Sigmoid colon (tissue), 4 donors: ENCODE results near the gene SREBF1.

Source experiments
- EP300 ChIP-seq, 4 donors: sonication (generic); formaldehyde crosslinking; IDR thresholded peaks; one replicate each; pipeline ENCODE4 v1.6.1; 2017; ENCODE audit warnings: antibody characterized with exemption in 4 of 4
- TF ChIP-seq, protein P1 (sequence below), 4 experiments: fragments of 450-650 bp in 3 of 4; fragments of 200-600 bp in 1 of 4; IDR thresholded peaks; one replicate each; pipeline ENCODE4 v1.5.1; 2016 to 2019; ENCODE audit warnings: antibody characterized with exemption in 4 of 4, mild to moderate bottlenecking in 3 of 4, moderate library complexity in 2 of 4

DNA sequence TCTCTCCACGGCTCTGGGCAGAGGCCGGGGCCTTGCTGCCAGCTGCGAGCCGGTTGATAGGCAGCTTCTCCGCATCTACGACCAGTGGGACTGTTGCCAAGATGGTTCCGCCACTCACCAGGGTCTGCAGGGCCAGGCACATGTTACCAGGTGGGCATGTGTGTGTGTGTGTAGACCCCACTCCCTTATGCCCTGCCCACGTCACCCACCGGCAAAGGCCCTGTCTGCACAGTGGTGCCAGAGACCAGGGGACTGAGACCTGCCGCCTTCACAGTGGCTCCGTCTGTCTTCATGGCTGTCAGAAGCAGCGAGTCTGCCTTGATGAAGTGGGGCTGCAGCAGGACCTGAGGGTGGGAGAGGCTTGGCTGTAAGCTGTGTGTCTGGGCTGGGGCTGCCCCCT, 17.7 kb downstream of the SREBF1 start:
- TF ChIP-seq, protein P1, sequence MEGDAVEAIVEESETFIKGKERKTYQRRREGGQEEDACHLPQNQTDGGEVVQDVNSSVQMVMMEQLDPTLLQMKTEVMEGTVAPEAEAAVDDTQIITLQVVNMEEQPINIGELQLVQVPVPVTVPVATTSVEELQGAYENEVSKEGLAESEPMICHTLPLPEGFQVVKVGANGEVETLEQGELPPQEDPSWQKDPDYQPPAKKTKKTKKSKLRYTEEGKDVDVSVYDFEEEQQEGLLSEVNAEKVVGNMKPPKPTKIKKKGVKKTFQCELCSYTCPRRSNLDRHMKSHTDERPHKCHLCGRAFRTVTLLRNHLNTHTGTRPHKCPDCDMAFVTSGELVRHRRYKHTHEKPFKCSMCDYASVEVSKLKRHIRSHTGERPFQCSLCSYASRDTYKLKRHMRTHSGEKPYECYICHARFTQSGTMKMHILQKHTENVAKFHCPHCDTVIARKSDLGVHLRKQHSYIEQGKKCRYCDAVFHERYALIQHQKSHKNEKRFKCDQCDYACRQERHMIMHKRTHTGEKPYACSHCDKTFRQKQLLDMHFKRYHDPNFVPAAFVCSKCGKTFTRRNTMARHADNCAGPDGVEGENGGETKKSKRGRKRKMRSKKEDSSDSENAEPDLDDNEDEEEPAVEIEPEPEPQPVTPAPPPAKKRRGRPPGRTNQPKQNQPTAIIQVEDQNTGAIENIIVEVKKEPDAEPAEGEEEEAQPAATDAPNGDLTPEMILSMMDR (IDR thresholded peaks at IDR 0.05), result no peak
- TF ChIP-seq EP300 (IDR thresholded peaks at IDR 0.05), result no peak
